ENCODE results near the gene DDTL. TPM values are rescaled to one million over a fixed set of nuclear protein-coding genes. Genes with fewer than 3 reads are reported as not detected.

Gene DDTL
- total RNA-seq = 2.7 and 4.1 TPM in 2 replicates

GRCh38 chr22:23966568-23966967 is at the start of gene DDTL:
Gene DDTL, plus strand, starts transcription at chr22:23966888. Its CDS starts 27 bp downstream, at chr22:23966915.

GRCh38 chr22:23961084-23961771 is 5.5 kb upstream of the DDTL start, which contains the start of gene GSTT2B:
Gene GSTT2B, minus strand, starts transcription at chr22:23961195. Its CDS starts 64 bp downstream, at chr22:23961131.

GRCh38 chr22:23974345-23974744 is 7.7 kb downstream of the DDTL start, which contains the start of gene DDT:
Gene DDT, minus strand, starts transcription at chr22:23974441. Its CDS starts 27 bp downstream, at chr22:23974414.

GRCh38 chr22:23979557-23980240 is 13.0 kb downstream of the DDTL start, which contains the start of gene GSTT2:
Gene GSTT2, plus strand, starts transcription at chr22:23980134.

GRCh38 chr22:24005201-24005600 is 38.5 kb downstream of the DDTL start, which contains the start of gene GSTT4:
Gene GSTT4, minus strand, starts transcription at chr22:24005453. Its CDS starts 97 bp downstream, at chr22:24005356.

Other genes with a start within 250 kb of the DDTL start
- gene ZNF70, start 215.8 kb upstream of the DDTL start, total RNA-seq = 1.6 and 2.0 TPM in 2 replicates
- gene VPREB3, start 212.5 kb upstream of the DDTL start, total RNA-seq = not detected in 2 replicates
- gene C22orf15, start 203.9 kb upstream of the DDTL start, total RNA-seq = 0.43 and 1.9 TPM in 2 replicates
- 1.0 and 2.2 TPM in 2 replicates for gene CHCHD10, start 198.9 kb upstream of the DDTL start, total RNA-seq
- gene MMP11, start 194.0 kb upstream of the DDTL start, total RNA-seq = 5.0 and 12.5 TPM in 2 replicates
- 12.5 and 17.7 TPM in 2 replicates for gene SMARCB1, start 179.9 kb upstream of the DDTL start, total RNA-seq
- gene DERL3, start 127.9 kb upstream of the DDTL start, total RNA-seq = 0.16 and 0.43 TPM in 2 replicates
- gene SLC2A11, start 109.0 kb upstream of the DDTL start, total RNA-seq = 9.6 and 10.3 TPM in 2 replicates
- 253 and 433 TPM in 2 replicates for gene MIF, start 72.5 kb upstream of the DDTL start, total RNA-seq
- 1.4 and 3.2 TPM in 2 replicates for gene GSTT2B, start 5.7 kb upstream of the DDTL start, total RNA-seq
- 115 and 116 TPM in 2 replicates for gene DDT, start 7.6 kb downstream of the DDTL start, total RNA-seq
- gene GSTT2, start 13.2 kb downstream of the DDTL start, total RNA-seq = 0.34 TPM in 1 of 2 replicates, not detected in the other
- not detected in 2 replicates for gene GSTT4, start 38.6 kb downstream of the DDTL start, total RNA-seq
- gene CABIN1, start 44.4 kb downstream of the DDTL start, total RNA-seq = 32.6 and 37.8 TPM in 2 replicates
- 0.26 and 2.4 TPM in 2 replicates for gene SUSD2, start 214.6 kb downstream of the DDTL start, total RNA-seq

Measured in bronchial smooth muscle cell (primary cell).